H1 (cell line): Measurements from ENCODE around the gene GABRD. TPM values are rescaled to one million over a fixed set of nuclear protein-coding genes. Genes with fewer than 3 reads are reported as not detected.

Experiments used
- POU5F1 ChIP-seq: IDR thresholded peaks from 2 replicates; pipeline ENCODE4 v1.6.1; 2011; ENCODE audit warnings: low read depth, mild to moderate bottlenecking, low read length, moderate library complexity
- TCF12 ChIP-seq: IDR thresholded peaks from 2 replicates; pipeline ENCODE4 v1.6.1; 2011; ENCODE audit warnings: low read depth, mild to moderate bottlenecking, low read length
- polyA plus RNA-seq, 7 experiments: library from polyadenylated mRNA; depleted of rRNA in 3 of 7; stranded (reverse) in 5 of 7; unstranded in 2 of 7; fragments of >200 nt in 5 of 7; fragments of 200-250 nt in 2 of 7; gene quantifications; 1 replicate in 5 of 7; 2 replicates in 1 of 7; 4 replicates in 1 of 7; pipeline versions ENCODE4 v1.2.1 to v1.2.3, GENCODE V29; 2011 to 2013; ENCODE audit warnings: missing spikeins in 2 of 7, mixed read lengths in 2 of 7
- total RNA-seq: library from RNA; stranded (reverse); fragmentation: NEBNext Ultra II Directional; extraction: Animal tissue kit (Norgen Biotek cat#: 25700); gene quantifications from 2 replicates; pipeline ENCODE4 v1.2.1, GENCODE V29; 2021

The GABRD gene
- total and polyA plus RNA-seq, 2 of the 8 experiments (the other 6 are each of a cell fraction or from before 2014, with no cell fraction given) = 1.8 to 3.0 TPM

DNA sequence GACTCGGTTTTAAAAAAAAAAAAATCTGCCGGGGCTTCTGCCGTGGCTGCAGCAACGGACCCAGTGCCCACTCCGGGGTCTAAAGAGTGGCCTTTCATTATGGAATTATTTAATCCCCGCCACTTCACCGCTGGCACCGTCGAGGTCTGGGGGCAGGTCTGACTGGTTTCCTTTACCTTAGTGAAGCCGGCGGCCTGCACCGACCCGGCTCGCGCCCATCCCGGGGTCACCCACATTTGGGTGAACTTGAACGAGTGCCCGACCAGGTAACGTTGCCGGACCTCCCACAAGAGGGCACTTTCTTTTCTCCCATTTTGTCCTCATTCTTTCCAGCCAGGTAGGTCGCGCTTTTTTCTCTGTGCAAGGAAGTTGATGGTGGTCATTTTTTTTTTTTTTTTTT, 35.4 kb downstream of the GABRD start (continued):
- TF ChIP-seq POU5F1 (no peak), TCF12 (no peak)
